Measurements from ENCODE around the gene S1PR1.

Gene S1PR1

GRCh38 chr1:101250222-101250621 is 13.4 kb downstream of the S1PR1 start:
- no peak for DNase-seq

GRCh38 chr1:101250656-101251272 is 13.9 kb downstream of the S1PR1 start:
- DNase-seq = no peak

- no peak for DNase-seq
Observed at GRCh38 chr1:101251504-101251903, 14.7 kb downstream of the S1PR1 start.

GRCh38 chr1:101253976-101254674 is 17.3 kb downstream of the S1PR1 start:
- DNase-seq = no peak

- DNase-seq = no peak
Observed at GRCh38 chr1:101257500-101258325, 20.9 kb downstream of the S1PR1 start.

DNA sequence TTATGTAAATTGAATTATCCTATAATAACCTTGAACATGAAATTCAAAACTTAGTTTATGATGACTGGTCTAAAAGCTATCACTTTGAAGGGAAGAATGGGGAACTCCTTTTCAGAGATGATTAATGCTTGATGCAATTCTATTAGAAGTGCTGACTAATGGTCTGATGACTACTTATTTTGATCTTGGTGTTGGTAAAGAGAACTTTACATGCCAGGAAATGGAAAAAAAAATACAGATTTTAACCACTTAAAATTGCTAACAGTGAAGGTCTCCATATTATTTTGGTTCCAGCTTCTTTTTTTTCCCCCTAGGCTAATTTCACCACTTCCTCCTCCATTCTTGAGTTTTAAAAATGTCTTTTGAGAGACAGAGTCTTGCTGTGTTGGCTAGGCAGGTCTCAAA is 22.9 kb downstream of the S1PR1 start:
- no peak for DNase-seq

DNA sequence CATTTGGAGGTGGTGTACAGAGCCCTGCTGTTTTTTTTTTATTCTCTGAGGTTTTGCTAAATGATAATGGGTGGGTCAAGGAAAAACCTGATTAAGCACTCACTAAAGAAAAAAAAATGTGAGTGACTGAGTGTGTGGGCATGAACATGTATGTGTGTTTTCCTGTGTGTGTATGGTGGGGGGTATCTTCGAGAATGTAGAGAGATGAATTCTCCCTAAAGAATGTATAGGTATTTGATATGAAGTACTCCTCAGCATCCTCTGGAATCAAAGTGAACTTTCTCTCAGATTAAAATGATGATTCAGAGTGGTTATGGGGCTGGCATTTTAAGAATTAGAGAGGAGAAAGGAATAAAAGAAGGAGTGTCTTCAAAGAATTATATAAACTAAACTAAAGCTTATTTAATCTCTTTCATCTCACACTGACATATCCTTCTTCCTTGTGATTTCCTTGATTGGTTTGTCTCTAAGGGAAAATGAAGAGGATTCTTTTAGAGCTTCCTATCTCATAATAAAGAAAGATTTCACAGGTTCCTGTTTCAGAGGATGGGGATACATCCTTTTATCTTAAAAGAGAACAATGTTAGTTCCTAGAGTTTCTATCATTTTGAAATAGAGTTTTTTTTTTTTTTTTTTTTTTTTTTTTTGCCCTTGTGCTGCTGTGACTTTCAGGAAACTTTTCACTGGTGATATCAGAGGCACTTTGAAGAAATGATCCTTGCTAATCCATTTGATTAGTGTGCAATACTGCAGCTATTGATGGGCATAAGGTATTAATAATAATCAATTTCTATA is 23.9 kb downstream of the S1PR1 start:
- no peak for DNase-seq

DNA sequence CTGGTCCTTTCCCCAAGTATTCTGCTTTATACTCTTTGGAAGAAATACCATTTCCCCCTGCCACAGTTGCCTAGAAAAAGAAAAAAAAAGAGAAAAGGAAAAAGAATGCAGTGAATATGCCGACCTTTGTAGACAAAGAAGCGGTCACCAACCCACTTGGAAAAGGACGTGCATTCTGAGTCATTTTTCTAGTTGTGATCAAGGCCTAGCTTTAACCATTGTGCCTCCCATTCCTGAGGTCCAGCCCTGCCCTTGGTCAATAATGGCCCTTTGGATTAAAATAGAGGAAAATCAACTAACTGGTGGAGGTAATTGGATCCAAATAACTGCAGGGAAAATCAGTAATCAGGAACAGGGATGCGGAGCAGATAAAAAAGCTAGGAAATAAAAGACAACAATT is 24.8 kb downstream of the S1PR1 start:
- no peak for DNase-seq

- DNase-seq = no peak
Observed at GRCh38 chr1:101262060-101262459, 25.2 kb downstream of the S1PR1 start.

DNA sequence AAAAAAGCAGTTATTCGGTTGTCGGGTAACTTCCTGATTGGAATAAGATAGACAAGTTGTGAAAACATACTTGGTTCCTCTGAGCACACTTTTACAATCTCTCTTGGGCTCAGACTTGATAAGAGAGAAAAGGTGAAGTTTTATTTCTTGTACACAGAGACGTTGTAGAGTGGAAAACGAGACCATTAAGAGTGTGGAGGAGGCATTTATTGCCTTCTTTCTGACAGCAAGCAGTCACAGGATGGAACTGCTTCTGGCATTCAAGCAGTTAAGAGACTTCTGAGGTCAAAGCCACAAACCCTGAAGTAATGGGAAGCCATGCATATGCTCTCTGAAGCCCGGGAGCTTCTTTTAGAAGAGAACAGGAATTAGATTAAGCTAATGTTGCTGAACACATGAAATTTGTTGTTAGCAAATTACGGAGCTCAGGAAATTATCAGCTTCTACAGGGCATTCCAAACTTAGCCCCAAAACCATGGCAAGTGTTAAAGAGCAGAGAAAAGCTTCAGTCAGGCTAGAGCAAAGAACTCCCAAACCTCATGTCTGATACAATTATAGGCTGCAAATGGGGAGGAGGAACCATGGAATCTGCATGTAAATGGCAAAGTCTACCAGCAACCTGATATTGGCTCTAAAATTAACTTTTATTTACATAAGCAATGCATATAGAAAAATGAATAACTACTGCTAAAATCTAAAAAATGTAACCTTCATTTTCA is 26.0 kb downstream of the S1PR1 start:
- no peak for DNase-seq

GRCh38 chr1:101264697-101265096 is 27.9 kb downstream of the S1PR1 start:
- DNase-seq = no peak

GRCh38 chr1:101265684-101266083 is 28.9 kb downstream of the S1PR1 start:
- no peak for DNase-seq

- DNase-seq = no peak
Observed at GRCh38 chr1:101267082-101267481, 30.3 kb downstream of the S1PR1 start.

DNA sequence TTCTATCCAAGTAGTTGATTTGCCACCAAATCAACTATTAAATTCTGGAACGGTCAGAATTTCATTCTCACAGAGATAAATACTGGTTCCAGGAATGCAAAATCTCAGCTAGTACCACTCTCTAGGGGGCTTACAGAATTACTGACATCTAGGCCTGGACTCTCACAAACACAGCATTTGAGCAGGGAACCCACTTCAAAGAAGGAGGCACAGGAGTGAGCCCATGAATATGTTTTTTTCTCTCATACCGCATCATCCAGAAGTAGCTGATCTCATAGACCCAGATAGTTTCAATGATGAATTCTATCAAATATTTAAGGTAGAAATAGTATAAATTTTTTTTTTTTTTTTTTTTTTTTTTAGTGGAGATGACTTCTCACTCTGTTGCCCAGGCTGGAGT is 32.1 kb downstream of the S1PR1 start:
- DNase-seq = no peak

GRCh38 chr1:101275672-101276071 is 38.9 kb downstream of the S1PR1 start:
- DNase-seq = no peak

- DNase-seq = no peak
Observed at GRCh38 chr1:101276818-101277217, 40.0 kb downstream of the S1PR1 start.

DNA sequence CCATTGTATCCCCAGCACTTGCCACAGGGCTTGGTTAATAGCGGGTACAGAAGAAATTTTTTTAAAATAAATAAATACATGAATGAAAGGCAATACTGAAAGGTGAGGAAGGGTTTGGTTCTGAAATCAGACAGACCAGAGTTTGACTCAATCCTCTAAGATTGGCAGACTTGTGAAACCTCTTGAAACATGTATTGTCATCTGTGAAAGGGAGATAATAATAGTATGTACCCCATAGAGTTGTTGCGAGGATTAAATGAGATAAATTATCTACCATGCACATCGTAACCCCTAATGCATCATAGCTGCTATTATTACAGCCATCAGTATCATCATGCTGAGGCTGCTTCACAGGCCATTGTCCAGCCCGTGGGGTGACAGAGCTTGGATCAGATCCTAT is 41.4 kb downstream of the S1PR1 start:
- no peak for DNase-seq

GRCh38 chr1:101278845-101279244 is 42.0 kb downstream of the S1PR1 start:
- DNase-seq = no peak

GRCh38 chr1:101280049-101280592 is 43.3 kb downstream of the S1PR1 start:
- no peak for DNase-seq

- no peak for DNase-seq
Observed at GRCh38 chr1:101280942-101281654, 44.3 kb downstream of the S1PR1 start.

GRCh38 chr1:101281751-101282150 is 44.9 kb downstream of the S1PR1 start:
- no peak for DNase-seq
